PC-3 (cell line): ENCODE data around the gene LRBA. TPM values are rescaled to one million over a fixed set of nuclear protein-coding genes. Genes with fewer than 3 reads are reported as not detected.

ENCODE experiments used
- ATAC-seq: fragments of 200-7000 bp; cut with Tn5 transposase; 2 replicates; pipeline ENCODE4 v1.9.1; 2020; ENCODE audit warnings: mild to moderate bottlenecking, moderate library complexity
- BruUV-seq: library from RNA; stranded (reverse); fragments of 400-500 nt; replicated peaks from 2 replicates; lab custom pipeline; 2021; lab: Mats Ljungman, UMichigan
- CTCF ChIA-PET: fragments of 300-600 bp; sonication (Branson Sonifier 250); formaldehyde crosslinking; loops from one replicate; lab custom pipeline; 2022; ENCODE audit warnings: antibody characterized with exemption; lab: Charles Lee
- POLR2A ChIA-PET: fragments of 300-600 bp; sonication (Branson Sonifier 250); formaldehyde crosslinking; loops from one replicate; lab custom pipeline; 2022; ENCODE audit warnings: antibody characterized with exemption; ENCODE audit not compliant: unreplicated experiment; lab: Charles Lee
- DNase-seq: peaks from one replicate; pipeline ENCODE4 v3.0.0-alpha.2; 2015
- H2AFZ ChIP-seq: fragments of 300-600 bp; sonication (generic); 2 replicates; pipeline ENCODE4 v1.6.0; 2016; ENCODE audit warnings: antibody characterized with exemption, low read length
- H3F3A ChIP-seq: fragments of 300-600 bp; sonication (generic); one replicate; pipeline ENCODE4 v1.6.0; 2017; ENCODE audit warnings: antibody characterized with exemption, low read length, control low read depth, mild to moderate bottlenecking; ENCODE audit not compliant: unreplicated experiment
- H3K27ac ChIP-seq: fragments of 300-600 bp; sonication (generic); 2 replicates; pipeline ENCODE4 v1.5.1; 2016; ENCODE audit warnings: mild to moderate bottlenecking, low read length
- H3K27me3 ChIP-seq: fragments of 300-600 bp; sonication (generic); 2 replicates; pipeline ENCODE4 v1.6.1; 2016; ENCODE audit warnings: low read length, mixed read lengths
- H3K36me3 ChIP-seq: fragments of 300-600 bp; sonication (generic); 2 replicates; pipeline ENCODE4 v1.6.1; 2016; ENCODE audit warnings: low read depth, mixed run types, low read length, mixed read lengths
- H3K4me1 ChIP-seq: fragments of 300-600 bp; sonication (generic); 2 replicates; pipeline ENCODE4 v1.5.1; 2016; ENCODE audit warnings: low read length; ENCODE audit not compliant: insufficient read depth
- H3K4me2 ChIP-seq: fragments of 300-600 bp; sonication (generic); 2 replicates; pipeline ENCODE4 v1.6.0; 2016; ENCODE audit warnings: low read length
- H3K4me3 ChIP-seq: fragments of 300-600 bp; sonication (generic); 2 replicates; pipeline ENCODE4 v1.5.1; 2016; ENCODE audit warnings: mild to moderate bottlenecking, low read length, mixed read lengths
- H3K79me2 ChIP-seq: fragments of 300-600 bp; sonication (generic); 2 replicates; pipeline ENCODE4 v1.6.1; 2017; ENCODE audit warnings: low read length, mixed read lengths
- H3K9ac ChIP-seq: fragments of 300-600 bp; sonication (generic); 2 replicates; pipeline ENCODE4 v1.6.0; 2016; ENCODE audit warnings: mild to moderate bottlenecking, low read length
- H3K9me2 ChIP-seq: fragments of 300-600 bp; sonication (generic); replicated peaks from 2 replicates; pipeline ENCODE4 v1.6.1; 2016; ENCODE audit warnings: mixed run types, low read length, mixed read lengths
- H3K9me3 ChIP-seq: fragments of 300-600 bp; sonication (generic); 2 replicates; pipeline ENCODE4 v1.6.1; 2016; ENCODE audit warnings: low read length, mixed read lengths
- H4K20me1 ChIP-seq: fragments of 300-600 bp; sonication (generic); 2 replicates; pipeline ENCODE4 v1.6.1; 2016; ENCODE audit warnings: low read length, mixed read lengths
- EZH2 ChIP-seq: fragments of 300-600 bp; sonication (generic); IDR thresholded peaks from one replicate; pipeline ENCODE4 v1.6.1; 2017; ENCODE audit warnings: antibody characterized with exemption, mild to moderate bottlenecking, low read length; ENCODE audit not compliant: unreplicated experiment
- EZH2phosphoT487 ChIP-seq: fragments of 300-600 bp; sonication (generic); IDR thresholded peaks from 2 replicates; pipeline ENCODE4 v1.6.1; 2018; ENCODE audit warnings: mild to moderate bottlenecking, antibody characterized with exemption, low read length, borderline replicate concordance
- intact Hi-C: fragments of 100-400 bp; cut with micrococcal nuclease; formaldehyde crosslinking; loops from 2 replicates; pipeline ENCODE4 v1.9.0; 2023
- total RNA-seq: library from RNA; depleted of rRNA; stranded (reverse); fragments of >200 nt; gene quantifications from 2 replicates; pipeline ENCODE4 v1.2.3, GENCODE V29; 2014
- TF ChIP-seq, protein P1 (sequence below): fragments of 300-600 bp; sonication (generic); conservative IDR thresholded peaks from 2 replicates; pipeline ENCODE4 v1.5.1; 2017; ENCODE audit warnings: antibody characterized with exemption, low read depth, mild to moderate bottlenecking, low read length

LRBA gene
- total RNA-seq, 1 experiment from 2014 or later: 40.8 TPM

DNA sequence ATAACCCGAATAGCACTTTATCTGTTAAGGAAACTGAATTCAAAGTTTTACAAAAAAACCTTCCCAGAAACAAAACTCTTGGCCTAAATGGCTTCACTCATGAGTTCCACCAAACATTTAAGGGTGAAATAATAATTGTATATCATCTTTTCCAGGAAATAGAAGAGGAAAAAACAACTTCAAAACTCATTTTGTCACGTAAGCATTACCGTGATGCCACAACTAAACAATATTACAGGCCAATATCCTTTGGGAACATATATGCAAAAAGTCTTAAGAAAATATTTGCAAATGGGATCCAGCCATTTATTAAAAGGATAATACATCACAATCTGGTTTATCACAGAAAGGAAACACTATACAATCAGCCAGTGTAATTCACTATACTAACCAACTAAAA is 563.2 kb downstream of the LRBA start:
- TF ChIP-seq, protein P1, sequence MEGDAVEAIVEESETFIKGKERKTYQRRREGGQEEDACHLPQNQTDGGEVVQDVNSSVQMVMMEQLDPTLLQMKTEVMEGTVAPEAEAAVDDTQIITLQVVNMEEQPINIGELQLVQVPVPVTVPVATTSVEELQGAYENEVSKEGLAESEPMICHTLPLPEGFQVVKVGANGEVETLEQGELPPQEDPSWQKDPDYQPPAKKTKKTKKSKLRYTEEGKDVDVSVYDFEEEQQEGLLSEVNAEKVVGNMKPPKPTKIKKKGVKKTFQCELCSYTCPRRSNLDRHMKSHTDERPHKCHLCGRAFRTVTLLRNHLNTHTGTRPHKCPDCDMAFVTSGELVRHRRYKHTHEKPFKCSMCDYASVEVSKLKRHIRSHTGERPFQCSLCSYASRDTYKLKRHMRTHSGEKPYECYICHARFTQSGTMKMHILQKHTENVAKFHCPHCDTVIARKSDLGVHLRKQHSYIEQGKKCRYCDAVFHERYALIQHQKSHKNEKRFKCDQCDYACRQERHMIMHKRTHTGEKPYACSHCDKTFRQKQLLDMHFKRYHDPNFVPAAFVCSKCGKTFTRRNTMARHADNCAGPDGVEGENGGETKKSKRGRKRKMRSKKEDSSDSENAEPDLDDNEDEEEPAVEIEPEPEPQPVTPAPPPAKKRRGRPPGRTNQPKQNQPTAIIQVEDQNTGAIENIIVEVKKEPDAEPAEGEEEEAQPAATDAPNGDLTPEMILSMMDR: no peak
- no peak for TF ChIP-seq EZH2
- no peak for TF ChIP-seq EZH2phosphoT487
- ChIA-PET POLR2A (no interaction called here), CTCF (no interaction called here)
- BruUV-seq: no TSS peak
- H3K79me2 ChIP-seq: no peaks in the 10 kb centered on the region
- no peaks in the 10 kb centered on the region for H3K9me2 ChIP-seq
- no peaks in the 10 kb centered on the region for H3K4me1 ChIP-seq
- no peak for ATAC-seq
- no peaks in the 10 kb centered on the region for H3K9me3 ChIP-seq
- H3K27ac ChIP-seq: no peak overlapping the region
- H3K4me2 ChIP-seq: no peak overlapping the region
- H3F3A ChIP-seq: no peaks in the 10 kb centered on the region
- no peaks in the 10 kb centered on the region for H4K20me1 ChIP-seq
- H3K9ac ChIP-seq: no peak overlapping the region
- no peak for DNase-seq
- no peaks in the 10 kb centered on the region for H3K36me3 ChIP-seq
- no peaks in the 10 kb centered on the region for H3K27me3 ChIP-seq
- no peak overlapping the region for H3K4me3 ChIP-seq
- intact Hi-C loops: no loop called here
- no peak overlapping the region for H2AFZ ChIP-seq

- Histone ChIP-seq H3K4me3 (no peak overlapping the region), H2AFZ (no peak overlapping the region), H3K27ac (no peak overlapping the region), H3F3A (no peaks in the 10 kb centered on the region), H3K9me2 (no peaks in the 10 kb centered on the region), H3K4me2 (no peak overlapping the region), H3K79me2 (no peaks in the 10 kb centered on the region), H4K20me1 (no peaks in the 10 kb centered on the region), H3K9ac (no peak overlapping the region), H3K36me3 (no peaks in the 10 kb centered on the region), H3K27me3 (no peaks in the 10 kb centered on the region), H3K4me1 (no peaks in the 10 kb centered on the region), H3K9me3 (no peaks in the 10 kb centered on the region)
- ATAC-seq (no peak), DNase-seq (no peak)
- intact Hi-C loops: no loop called here
- no peak for TF ChIP-seq EZH2
- no peak for TF ChIP-seq EZH2phosphoT487
- TF ChIP-seq, protein P1: no peak
- no TSS peak for BruUV-seq
- ChIA-PET POLR2A (no interaction called here), CTCF (no interaction called here)
Measured at GRCh38 chr4:150447356-150447755, 567.7 kb downstream of the LRBA start.

DNA sequence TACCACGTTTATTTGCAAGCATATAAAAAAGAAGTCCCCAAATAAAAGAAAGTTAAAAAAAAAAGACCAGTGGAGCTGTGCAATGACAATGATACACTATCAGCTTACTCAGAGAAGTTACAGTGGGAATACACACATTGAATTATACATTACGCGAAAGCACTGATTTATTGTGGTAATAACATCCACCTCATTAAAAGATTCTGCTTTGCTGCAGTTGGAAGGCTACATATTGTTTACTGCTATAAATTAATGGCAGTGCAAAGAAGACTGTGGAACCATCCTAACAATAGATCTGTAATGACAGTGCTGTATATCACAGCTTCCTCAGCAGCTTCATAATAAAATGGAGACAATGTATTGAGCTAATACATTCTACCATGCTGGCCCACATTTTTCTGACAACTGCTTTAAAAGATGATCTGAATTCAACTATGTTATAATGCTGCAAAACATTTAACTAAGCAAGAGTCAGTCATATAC is 575.6 kb downstream of the LRBA start:
- no peak overlapping the region for H3K9ac ChIP-seq
- DNase-seq: no peak
- BruUV-seq: no TSS peak
- TF ChIP-seq EZH2: no peak
- no peak for TF ChIP-seq EZH2phosphoT487
- TF ChIP-seq, protein P1: no peak
- no peaks in the 10 kb centered on the region for H4K20me1 ChIP-seq
- no peaks in the 10 kb centered on the region for H3K4me1 ChIP-seq
- intact Hi-C loops: no loop called here
- ChIA-PET POLR2A (no interaction called here), CTCF (no interaction called here)
- no peak overlapping the region for H3K4me3 ChIP-seq
- H3K27ac ChIP-seq: no peak overlapping the region
- H3K4me2 ChIP-seq: no peak overlapping the region
- H3F3A ChIP-seq: no peaks in the 10 kb centered on the region
- H3K79me2 ChIP-seq: no peaks in the 10 kb centered on the region
- H3K9me3 ChIP-seq: no peaks in the 10 kb centered on the region
- H3K27me3 ChIP-seq: no peaks in the 10 kb centered on the region
- ATAC-seq: no peak
- H3K9me2 ChIP-seq: no peaks in the 10 kb centered on the region
- H2AFZ ChIP-seq: no peak overlapping the region
- no peaks in the 10 kb centered on the region for H3K36me3 ChIP-seq
